ENCODE results near the gene CGRRF1. TPM values are rescaled to one million over a fixed set of nuclear protein-coding genes. Genes with fewer than 3 reads are reported as not detected.

The CGRRF1 gene
- total and polyA plus RNA-seq, 2 of the 13 experiments (the other 11 are each of a cell fraction or from before 2014, with no cell fraction given) = 16.8 to 18.2 TPM

DNA sequence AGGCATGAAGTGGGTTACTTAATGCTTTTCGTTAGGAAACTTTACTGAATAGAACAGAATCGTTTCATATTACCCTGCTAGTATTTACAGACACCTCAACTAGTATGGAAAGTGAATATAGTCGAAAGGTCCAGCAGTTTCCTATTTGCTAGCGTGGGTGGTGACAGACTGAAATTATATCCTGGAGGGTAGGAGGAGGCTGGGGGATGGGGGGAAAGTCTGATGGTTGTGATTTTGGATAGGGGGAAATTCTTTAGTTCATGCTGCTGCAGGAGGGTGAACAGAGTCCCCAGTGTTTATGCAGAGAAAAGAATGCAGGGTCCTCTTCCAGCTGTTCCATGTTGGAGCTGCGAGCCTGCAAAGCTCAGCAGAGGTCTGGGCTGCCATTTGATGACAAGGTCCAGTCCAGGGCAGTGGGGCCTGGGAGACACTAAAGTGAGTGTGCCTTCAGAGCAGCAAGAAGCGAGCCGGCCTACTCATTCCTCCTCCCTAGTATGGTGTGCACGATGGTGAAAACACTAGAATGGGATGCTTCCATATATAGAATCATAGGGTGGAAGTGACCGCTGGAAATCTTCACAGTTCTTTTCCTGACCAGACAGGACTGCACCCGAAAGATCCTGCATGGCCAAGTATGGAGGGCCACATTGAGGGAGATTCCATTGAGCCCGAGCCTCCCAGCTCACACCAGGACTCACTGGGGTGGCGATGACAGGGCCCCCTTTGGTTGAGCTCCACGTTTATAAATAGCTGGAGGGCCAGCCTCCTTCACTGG is 59.3 kb downstream of the CGRRF1 start (continued):
- TF ChIP-seq, protein P1, sequence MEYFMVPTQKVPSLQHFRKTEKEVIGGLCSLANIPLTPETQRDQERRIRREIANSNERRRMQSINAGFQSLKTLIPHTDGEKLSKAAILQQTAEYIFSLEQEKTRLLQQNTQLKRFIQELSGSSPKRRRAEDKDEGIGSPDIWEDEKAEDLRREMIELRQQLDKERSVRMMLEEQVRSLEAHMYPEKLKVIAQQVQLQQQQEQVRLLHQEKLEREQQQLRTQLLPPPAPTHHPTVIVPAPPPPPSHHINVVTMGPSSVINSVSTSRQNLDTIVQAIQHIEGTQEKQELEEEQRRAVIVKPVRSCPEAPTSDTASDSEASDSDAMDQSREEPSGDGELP (IDR thresholded peaks at IDR 0.05; ENCODE audit: borderline replicate concordance, low read depth) = peak; percentile 60; the same call in 1 of the 2 replicates
- TF ChIP-seq SMAD9 (CRISPR knock-in tag; IDR thresholded peaks at IDR 0.05) (no peak), ZNF605 (CRISPR knock-in tag; IDR thresholded peaks at IDR 0.05) (peak; percentile 48; the same call in 1 of the 2 replicates), ZNF292 (CRISPR knock-in tag; IDR thresholded peaks at IDR 0.05; ENCODE audit: borderline replicate concordance, low read depth) (peak; percentile 63; the same call in 1 of the 2 replicates), SALL1 (CRISPR knock-in tag; IDR thresholded peaks at IDR 0.05) (peak; percentile 15; the same call in 1 of the 2 replicates), POLR2G (IDR thresholded peaks at IDR 0.05; ENCODE audit: low read depth, low read length) (0 out of 2 replicates have a peak, but pooled peaks have one; percentile 21), NFAT5 (CRISPR knock-in tag; IDR thresholded peaks at IDR 0.05) (no peak), KDM5B (CRISPR knock-in tag; IDR thresholded peaks at IDR 0.05; ENCODE audit: borderline replicate concordance) (0 out of 2 replicates have a peak, but pooled peaks have one; percentile 18)
- TF ChIP-seq, protein P2, sequence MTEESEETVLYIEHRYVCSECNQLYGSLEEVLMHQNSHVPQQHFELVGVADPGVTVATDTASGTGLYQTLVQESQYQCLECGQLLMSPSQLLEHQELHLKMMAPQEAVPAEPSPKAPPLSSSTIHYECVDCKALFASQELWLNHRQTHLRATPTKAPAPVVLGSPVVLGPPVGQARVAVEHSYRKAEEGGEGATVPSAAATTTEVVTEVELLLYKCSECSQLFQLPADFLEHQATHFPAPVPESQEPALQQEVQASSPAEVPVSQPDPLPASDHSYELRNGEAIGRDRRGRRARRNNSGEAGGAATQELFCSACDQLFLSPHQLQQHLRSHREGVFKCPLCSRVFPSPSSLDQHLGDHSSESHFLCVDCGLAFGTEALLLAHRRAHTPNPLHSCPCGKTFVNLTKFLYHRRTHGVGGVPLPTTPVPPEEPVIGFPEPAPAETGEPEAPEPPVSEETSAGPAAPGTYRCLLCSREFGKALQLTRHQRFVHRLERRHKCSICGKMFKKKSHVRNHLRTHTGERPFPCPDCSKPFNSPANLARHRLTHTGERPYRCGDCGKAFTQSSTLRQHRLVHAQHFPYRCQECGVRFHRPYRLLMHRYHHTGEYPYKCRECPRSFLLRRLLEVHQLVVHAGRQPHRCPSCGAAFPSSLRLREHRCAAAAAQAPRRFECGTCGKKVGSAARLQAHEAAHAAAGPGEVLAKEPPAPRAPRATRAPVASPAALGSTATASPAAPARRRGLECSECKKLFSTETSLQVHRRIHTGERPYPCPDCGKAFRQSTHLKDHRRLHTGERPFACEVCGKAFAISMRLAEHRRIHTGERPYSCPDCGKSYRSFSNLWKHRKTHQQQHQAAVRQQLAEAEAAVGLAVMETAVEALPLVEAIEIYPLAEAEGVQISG (CRISPR knock-in tag; IDR thresholded peaks at IDR 0.05) = no peak

Data from HepG2 (cell line).